ENCODE results near the gene HBD.
"Not testable (repeated sequence)": the region's sequence is repeated elsewhere in the genome, so short reads cannot be mapped to it uniquely, and the experiment has no call there.

The HBD gene

GRCh38 chr11:5252919-5253265, 18.6 kb upstream of the HBD start:
- DNase-seq = no peak

GRCh38 chr11:5252192-5252918, 18.1 kb upstream of the HBD start:
- no peak for DNase-seq

GRCh38 chr11:5251746-5252145, 17.5 kb upstream of the HBD start:
- DNase-seq = no peak

GRCh38 chr11:5250543-5251204, 16.4 kb upstream of the HBD start:
- no peak for DNase-seq

- not testable (repeated sequence) for DNase-seq
Observed at GRCh38 chr11:5249807-5250396, 15.6 kb upstream of the HBD start, which contains the start of gene HBG1. TSS of gene HBG1 (minus strand) at chr11:5249857. CDS start at chr11:5249804, 53 bp downstream.

GRCh38 chr11:5248498-5248897, 14.2 kb upstream of the HBD start:
- not testable (repeated sequence) for DNase-seq

GRCh38 chr11:5247472-5248192, 13.3 kb upstream of the HBD start:
- no peak for DNase-seq

- DNase-seq = no peak
Observed at GRCh38 chr11:5246772-5247471, 12.6 kb upstream of the HBD start.

GRCh38 chr11:5245155-5245554, 10.9 kb upstream of the HBD start:
- DNase-seq = no peak

- no peak for DNase-seq
Observed at GRCh38 chr11:5243816-5244180, 9.5 kb upstream of the HBD start.

- no peak for DNase-seq
Observed at GRCh38 chr11:5242933-5243815, 8.9 kb upstream of the HBD start.

GRCh38 chr11:5242208-5242607, 7.9 kb upstream of the HBD start:
- no peak for DNase-seq

- no peak for DNase-seq
Observed at GRCh38 chr11:5241458-5241857, 7.2 kb upstream of the HBD start.

- DNase-seq = no peak
Observed at GRCh38 chr11:5240458-5240857, 6.2 kb upstream of the HBD start.

GRCh38 chr11:5240056-5240455, 5.8 kb upstream of the HBD start:
- DNase-seq = no peak

GRCh38 chr11:5239046-5239445, 4.8 kb upstream of the HBD start:
- DNase-seq = no peak

- no peak for DNase-seq
Observed at GRCh38 chr11:5238486-5238885, 4.2 kb upstream of the HBD start.

GRCh38 chr11:5237420-5237819, 3.1 kb upstream of the HBD start:
- no peak for DNase-seq

GRCh38 chr11:5235364-5236095, 1.2 kb upstream of the HBD start:
- DNase-seq = no peak

GRCh38 chr11:5233307-5233706, 976 bp downstream of the HBD start:
- DNase-seq = no peak

GRCh38 chr11:5232821-5233220, 1.5 kb downstream of the HBD start:
- DNase-seq = no peak

All from fibroblast of skin of abdomen (primary cell).